ENCODE measurements around the gene VANGL1.
"Not testable (repeated sequence)": the region's sequence is repeated elsewhere in the genome, so short reads cannot be mapped to it uniquely, and the experiment has no call there.

VANGL1 gene

DNA sequence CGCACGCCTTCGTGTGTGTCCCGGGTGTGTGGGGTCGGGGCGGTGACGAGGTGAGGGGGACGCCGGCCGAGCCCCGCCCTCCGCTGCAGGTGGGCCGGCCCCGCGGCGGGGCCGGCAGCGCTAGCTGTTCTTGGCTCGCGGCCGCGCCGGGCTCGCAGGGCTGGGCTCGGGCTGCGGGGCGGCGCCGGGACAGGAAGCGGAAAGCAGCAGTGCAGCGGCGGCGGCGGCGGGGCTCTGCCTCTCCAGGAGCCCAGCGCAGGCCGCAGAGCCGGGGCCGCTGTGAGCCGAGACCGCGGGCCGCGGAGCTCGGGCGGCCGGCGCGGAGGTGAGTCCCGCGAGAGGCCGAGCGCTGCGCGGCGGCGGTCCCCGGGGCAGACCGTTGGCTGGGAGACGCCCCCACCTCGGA is at the start of gene VANGL1:
Gene VANGL1 (plus strand): TSS at position 209 of the 406 bp plus-strand sequence. CDS start 9,444 bp downstream, outside the sequence.
- DNase-seq, result no peak

DNA sequence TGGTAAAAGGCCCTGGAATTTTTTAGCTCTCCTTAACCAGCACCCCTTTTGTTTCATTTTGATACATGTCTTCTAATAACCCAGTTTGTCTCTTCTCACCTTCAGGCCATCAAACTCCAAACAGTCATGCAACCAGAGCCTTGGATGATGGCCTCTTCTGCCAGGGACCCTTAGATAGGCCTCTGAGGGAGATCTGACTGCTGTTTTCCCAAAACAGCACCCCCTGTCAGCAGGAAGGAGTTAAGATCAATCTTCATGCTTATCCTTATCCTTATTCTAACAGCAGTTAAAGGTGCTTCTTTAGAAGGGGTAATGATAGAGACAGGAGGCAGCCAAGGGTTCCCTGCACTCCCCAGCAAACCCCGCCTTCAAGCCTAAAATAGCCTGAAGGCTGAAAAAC is 49.5 kb upstream of the VANGL1 start:
- no peak for DNase-seq

DNA sequence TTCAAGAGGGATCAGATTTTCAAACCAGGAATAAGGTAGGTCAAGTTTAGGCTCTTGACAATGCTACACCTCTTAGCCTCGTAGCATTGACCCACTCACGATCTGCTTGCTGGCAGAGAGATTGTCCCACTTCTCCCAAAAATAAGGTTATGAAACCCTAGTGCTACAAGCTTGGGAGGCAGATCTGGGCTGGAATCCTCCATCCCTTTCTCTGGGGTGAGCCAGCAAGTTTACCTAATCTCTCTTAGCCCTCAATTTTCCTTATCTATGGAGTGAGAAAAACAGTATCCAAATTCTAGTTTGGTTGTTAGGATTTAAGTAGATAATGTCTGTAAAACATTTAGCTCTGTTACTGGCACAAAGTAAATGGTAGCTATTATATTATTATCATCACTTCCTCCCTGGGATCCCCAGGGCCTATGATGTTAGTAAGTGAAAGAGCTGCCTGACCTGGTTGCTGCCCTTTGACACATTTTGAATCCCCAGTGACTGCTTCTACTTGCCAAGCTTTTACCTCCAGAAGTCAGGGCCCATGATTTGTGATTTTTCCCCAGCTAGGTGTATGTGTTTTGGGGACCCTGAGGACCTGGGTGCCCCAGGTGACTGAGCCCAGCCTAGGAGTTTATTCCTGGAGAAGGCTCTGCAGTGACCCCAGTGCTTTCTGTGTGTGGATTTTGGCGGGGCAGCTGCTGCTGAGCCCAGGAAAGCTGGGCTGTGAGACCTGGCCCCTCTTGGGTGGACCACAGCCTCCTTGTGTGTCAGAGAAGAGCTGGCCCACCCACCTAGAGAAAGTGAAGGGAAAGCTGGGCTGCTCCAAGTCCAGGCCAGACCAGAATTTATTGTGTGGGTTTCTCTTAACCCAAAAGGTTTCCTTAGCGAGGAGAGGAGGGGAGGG is 48.2 kb upstream of the VANGL1 start:
- no peak for DNase-seq

DNA sequence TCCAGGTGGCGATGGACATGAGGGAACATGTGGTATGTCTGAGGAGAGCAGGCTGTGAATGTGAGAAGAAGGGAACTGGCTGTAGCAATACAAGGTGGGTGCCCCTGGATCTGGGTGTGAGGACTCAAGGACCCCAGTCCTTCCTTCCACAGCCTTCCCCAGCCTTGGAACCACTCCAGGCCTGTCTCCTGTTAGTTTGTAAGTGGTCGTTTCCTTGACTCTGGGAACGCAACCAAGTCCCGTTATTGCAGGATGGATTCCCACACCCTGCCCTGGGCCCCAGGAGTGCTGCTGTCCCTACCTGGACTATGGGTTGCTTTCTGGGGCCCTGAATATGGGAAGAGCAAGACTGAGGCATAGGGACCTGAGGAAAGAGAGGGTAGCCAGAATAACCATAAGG is 47.2 kb upstream of the VANGL1 start:
- no peak for DNase-seq

DNA sequence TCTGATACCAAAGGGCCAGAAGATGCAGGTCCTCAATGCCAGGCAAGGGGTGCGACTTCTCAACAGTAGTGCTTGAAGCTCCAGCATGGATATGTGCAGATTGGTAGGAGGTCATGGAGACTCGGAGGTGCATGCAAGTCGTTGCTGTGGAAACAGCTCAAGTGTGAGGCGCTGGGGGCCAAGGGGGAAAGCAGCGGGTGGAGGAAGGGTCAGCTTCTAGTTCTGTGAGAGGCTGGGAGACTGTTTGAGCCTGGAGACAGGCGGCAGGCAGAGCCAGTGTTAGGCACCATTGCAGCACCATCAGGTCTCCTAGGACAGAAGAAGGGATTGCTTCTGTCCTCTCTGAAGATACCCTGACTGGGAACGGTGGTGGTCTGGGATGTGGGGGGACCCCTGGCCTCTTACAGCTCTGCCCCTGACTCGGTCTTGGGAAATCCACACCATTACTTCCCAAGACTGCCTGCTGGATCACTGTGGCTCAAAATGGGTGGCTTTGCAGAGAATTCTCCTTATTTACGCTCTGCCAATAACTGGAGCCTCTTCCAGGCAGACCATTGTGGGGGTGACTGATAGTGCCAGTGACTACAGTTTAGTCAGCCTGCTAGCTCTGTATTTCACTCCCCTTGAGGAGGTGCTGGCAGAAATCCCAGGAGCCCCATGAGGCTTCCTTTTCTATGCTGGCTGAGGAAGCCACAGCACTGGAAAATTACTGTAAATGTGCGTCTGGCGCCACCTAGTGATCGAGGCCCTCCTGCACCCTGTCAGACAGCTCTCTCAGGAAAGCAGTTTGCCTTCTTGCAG is 46.3 kb upstream of the VANGL1 start:
- peak; percentile 77 for DNase-seq

DNA sequence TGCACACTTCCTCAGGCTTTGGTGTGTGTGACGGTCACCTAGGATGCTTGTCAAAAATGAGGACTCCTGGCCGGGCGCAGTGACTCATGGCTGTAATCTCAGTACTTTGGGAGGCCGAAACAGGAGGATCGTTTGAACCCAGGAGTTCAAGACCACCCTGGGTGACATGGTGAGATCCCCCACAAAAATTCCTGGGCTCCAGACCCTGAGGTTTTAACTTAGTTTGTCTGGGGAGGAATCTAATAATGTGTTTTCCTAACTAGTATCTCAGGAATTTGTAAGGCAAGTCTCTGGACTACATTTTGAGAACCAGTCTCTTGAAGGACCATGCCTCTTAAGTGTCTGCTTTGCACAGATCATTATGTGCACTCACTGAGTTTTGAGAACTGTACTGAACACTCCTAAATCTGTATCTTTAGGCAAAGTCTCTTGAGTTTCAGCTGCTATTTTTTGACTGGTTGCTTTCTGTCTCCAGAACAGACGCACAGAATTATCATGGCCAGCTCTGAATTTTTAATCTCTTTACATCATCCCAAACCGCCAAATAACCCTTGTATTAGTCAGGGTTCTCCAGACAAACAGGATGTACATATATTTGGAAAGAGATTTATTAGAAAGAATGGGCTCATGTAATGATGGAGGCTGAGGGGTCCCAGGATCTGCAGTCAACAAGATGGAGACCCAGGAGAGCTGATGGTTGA is 45.5 kb upstream of the VANGL1 start:
- DNase-seq, result no peak

DNA sequence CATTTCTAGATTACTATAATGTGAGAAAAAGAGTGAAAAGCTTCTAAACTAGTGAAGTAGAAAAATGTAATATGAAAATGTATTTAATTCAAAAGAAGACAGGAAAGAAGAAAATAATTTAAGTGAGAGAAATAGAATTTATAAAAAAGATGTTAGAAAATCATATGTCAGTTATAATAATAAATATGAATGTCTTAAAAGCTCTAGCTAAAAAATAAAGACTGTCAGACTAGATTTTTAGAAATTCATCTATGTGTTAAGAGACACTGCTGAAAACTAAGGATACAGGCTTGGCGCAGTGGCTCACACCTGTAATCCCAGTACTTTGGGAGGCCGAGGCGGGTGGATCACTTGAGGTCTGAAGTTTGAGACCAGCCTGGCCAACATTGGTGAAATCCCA is 37.3 kb upstream of the VANGL1 start:
- no peak for DNase-seq

DNA sequence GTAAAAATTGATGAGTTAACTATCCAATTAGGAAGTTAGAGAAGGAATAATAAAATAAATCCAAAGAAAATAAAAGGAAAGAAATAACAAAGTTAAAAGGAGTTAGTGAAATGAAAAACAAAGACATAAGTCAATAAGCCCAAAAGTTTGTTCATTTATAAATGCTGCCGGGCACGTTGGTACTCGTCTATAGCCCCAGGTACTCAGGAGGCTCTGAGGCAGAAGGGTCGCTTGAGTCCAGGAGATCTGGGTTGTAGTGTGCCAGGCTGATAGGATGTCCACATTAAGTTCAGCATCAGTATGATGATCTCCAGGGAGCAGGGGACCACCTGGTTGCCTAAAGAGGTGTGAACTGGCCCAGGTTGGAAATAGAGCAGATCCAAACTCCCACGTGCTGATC is 35.5 kb upstream of the VANGL1 start:
- no peak for DNase-seq

DNA sequence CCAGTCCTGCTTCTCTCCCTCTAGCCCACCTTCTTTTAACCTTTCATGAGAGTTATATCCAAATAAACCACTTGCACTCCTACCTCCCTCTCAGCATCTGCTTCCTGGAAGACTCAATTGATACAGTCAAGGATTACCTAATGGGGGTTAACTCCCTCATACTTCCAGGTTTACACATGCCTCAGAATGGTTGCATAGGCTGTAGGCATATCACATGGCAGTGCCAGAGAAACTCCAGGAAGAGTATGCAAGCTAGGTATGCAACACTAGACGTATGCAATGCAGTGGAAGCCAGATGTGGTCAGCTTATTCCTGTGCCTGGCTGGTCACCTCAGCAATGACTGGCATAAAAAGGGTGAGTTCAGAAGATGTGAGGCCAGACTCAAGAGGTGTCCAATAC is 32.7 kb upstream of the VANGL1 start:
- DNase-seq, result no peak

DNA sequence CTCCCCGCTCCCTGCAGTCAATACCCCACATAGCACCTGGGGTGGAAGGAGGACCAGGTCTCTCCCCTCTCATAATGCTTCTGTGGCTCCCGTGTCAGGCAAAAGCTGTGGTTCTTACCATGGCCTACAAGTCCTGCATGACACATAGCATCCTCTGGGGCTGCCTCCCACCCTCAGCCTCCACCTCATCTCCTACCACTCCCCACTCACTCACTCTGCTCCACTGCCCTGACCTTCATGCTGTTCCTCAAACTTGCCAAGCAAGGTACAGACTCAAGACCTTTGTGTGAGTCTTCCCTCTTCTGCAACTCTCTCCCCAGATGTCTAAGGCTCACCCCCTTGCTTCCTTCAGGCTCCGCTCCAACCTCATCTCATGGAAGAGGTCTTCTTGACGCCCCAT is 28.0 kb upstream of the VANGL1 start:
- no peak for DNase-seq

DNA sequence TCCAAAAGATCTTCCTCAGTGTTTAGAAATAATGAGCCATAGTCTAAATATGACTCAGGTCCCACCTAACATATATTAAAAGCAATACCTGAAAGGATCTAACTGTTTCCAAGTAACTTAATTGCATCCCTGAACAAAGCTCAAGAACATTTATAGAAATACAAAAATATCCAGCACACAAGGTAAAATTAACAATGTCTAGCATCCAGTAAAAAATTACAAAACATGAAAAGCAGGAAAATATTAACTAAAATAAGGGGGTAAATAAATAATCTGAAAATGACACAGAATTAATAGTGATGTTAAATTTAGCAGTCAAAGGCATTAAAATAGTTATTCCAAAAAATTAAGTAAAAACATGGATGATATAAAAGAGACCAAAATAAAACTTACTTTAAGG is 21.3 kb upstream of the VANGL1 start:
- no peak for DNase-seq

DNA sequence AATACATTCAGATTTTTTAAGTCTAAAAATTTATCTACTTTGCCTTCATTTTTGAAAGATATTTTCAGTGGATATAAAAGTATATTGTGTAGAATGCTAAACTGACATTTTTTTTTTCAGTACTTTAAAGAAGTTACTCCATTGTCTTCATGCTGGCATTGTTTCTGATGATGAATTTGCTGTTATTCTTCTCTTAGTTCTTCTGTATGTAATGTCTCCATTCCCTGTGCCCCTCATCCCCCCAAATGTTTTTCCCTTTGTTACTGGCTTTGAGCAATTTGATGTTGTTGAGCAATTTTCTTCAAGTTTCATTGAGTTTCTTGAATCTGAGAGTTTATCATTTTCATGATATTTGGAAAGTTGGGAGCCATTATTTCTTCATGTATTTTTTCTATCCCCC is 20.8 kb upstream of the VANGL1 start:
- DNase-seq, result no peak

DNA sequence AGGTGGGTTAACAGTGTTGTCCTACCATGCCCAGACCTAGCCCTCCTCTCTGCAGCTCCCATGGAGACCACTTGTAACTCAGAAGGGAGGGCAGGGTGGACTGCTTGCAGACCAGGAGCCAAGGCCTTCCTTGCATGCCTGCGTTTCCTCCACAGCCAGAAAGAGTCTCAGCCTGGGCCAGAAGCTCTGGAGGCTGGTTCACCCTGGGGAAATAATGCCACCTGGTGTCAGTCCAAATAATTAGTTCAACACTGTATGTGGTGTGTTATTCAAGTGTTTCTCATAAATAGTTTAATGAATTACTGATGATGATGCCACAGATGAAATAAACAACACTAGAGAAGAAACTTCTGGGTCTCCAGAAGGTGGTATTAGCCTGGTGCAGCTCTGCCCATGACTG is 16.9 kb upstream of the VANGL1 start:
- no peak for DNase-seq

DNA sequence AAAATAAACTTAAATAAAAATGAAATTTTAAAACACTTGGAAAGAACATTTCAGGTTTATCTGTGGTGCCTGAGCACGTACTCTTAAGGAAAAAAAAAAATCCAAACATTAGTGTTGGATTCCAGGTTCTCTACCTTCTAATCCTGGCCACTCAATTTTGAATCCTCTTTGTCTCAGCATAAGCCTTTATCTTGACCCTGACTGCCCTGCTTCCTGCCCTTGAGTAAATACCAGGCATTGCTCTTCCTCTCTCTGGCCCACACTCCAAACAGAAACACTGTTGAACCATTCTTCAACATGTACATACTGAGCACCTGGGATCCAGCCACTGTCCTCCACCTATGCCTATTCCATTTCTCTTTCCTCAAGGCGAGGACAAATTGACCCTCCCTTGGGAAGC is 11.4 kb upstream of the VANGL1 start:
- no peak for DNase-seq

DNA sequence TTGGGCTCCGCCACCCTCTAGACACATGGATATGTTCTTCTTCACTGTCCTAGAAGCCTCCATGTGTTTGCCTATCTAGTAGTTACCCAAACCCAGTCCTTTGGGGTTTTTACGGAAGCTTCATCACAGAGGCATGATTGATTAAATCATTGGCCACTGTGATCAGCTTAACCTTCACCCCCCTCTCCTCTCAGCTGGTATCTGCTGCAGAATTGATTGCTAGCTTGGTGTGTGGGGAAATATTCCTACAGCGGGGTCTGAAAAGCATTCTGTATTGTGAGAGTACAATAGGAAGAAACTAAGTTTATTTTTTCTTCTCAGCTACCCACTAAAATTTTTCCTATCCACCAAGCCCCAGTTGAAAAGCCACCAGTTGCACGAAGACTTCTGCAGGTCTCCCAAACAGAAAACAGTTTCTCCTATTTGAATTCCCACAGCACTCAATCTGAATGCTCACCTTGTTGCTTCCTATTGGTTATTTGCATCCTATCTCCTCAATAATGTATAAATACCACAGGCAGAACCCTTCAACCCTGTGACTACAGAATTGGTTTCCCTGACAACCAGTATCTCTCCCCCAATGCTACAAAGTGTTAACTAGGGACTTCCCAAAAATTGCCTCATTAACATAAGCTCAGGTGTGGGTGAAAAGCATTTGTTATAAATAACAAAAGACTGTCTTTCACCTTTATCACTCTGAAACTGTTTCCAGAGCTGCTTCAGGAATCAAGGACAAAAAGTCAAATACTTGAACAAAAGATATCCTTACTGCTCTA is 9.3 kb upstream of the VANGL1 start:
- no peak for DNase-seq

DNA sequence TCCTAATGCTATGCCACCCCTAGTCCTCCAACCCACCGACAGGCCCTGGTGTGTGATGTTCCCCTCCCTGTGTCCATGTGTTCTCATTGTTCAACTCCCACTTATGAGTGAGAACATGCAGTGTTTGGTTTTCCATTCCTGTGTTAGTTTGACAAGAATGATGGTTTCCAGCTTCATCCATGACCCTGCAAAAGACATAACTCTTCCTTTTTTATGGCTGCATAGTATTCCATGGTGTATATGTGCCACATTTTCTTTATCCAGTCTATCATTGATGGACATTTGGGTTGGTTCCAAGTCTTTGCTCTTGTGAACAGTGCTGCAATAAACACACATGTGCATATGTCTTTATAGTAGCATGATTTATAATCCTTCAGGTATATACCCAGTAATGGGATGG is 8.2 kb upstream of the VANGL1 start:
- not testable (repeated sequence) for DNase-seq

DNA sequence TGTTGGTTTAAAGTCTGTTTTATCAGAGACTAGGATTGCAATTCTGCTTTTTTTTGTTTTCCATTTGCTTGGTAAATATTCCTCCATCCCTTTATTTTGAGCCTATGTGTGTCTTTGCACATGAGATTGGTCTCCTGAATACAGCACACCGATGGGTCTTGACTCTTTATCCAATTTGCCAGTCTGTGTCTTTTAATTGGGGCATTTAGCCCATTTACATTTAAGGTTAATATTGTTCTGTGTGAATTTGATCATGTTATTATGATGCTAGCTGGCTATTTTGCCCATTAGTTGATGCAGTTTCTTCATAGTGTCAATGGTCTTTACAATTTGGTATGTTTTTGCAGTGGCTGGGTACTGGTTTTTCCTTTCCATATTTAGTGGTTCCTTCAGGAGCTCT is 4.5 kb upstream of the VANGL1 start:
- DNase-seq, result not testable (repeated sequence)

DNA sequence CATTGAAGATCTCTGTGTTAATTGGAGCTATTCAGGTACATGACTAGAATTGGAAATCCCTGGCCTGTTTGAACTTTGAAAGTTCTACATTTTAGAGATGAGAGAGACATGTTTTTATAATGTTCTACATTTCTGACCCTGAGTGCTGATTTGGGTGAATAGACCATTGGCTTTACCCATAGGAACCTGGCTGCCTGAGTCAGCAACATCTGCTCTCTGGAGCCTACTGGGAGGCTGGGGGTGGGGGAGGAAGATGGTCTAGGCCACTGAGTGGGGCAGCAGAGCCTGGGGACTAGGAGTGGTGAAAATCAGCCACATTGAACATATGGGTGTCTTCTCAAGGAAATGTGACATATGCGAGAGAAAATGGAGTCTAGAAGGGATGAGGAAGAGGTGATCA is 1.4 kb upstream of the VANGL1 start:
- no peak for DNase-seq

DNA sequence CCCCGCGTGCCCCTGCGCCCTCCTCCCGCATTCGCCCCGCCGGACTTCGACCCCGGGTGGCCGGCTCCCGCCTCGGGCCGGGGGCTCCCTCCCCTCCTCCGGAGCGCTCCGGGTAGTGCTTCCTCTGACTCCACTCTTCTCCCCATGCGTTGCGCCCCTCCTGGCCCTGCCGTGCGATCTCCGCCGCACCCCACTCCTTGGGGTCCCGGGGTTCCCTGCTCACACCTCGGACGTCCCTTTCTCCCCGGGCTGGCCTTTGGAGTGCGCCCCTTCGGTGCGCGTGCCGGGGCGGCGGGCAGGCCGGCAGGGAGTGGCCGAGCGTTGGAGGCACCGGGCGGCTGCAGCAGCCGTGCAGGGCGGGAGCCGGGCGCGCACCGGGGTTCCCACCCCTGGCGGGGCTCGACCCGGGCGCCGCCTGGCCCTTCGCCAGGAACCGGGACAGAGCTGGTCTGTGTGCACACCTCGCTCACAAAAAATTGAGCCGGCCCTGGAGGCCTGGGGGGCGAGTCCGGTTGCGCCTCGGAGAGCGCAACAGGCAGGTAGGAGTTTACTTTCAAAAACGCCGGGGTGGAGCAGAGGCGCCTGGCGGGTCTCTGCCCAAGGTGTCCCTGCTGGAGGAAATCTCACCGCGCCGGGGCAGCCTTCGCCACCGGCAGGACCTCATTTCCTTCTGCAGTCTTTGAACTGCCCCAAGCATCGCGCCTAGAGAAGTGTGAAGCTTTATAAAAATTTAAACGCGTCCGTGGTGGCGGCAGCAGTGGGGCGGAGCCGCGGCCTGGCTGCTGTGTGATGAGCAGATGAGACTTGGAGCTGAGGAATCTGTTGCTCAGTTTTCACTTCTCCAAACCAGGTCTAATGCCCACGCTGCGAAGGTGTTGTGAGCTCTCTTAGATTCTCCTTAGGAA is 650 bp downstream of the VANGL1 start:
- no peak for DNase-seq

DNA sequence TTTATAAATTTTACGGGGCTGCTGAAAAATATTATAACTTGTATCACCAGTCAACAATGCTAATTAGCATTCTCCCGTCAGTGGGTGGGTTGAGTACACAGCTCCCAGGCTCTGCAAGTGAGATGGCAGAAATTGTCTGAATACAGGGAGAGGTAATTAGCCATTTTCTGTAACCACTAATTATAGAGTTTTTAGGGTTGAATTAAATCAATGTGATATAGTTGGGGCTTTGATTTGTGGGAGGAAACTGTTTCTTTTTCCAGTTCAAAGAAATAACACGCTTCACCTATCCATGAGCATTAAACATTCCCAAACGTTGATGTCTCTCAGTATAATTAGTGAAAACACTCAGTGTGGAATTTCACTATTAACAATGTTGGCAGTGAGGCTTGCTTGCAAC is 1.5 kb downstream of the VANGL1 start:
- no peak for DNase-seq

DNA sequence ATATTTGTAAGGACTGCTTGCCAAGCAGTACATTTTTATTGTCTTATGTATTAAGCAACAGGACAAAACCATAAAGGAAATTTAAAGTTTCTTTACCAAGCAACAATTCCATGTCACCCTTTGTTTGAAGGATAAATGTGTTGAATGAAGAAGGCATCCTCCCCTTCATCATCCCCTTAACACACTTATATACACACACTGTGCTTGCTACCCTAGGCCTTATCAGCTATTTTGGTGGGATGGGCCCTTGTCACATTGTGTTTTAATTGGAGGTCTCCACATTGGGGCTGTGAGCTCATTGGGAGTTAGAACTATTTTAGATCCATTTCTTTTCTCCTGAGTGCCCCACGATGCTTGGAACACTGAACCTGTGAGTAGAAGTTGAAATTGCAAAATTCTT is 1.9 kb downstream of the VANGL1 start:
- no peak for DNase-seq

DNA sequence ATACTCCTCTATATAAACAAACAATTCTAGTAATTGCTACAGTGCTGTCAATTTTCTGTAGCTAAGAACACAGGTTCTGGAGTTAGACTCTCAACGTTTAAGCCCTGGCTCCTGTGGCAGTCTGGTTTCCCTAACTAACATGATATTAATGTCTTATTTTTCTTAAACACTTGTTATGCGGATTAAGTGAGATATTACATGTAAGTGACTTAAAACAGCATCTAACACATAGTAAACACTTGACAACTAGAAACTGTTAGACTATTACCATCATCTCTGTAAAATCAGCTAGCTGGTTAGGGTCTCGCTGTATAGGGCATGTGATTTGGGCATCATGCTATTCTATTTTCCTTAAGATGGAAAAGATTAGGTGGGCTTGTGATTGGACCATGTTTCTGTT is 2.3 kb downstream of the VANGL1 start:
- DNase-seq, result no peak

Measured in amniotic stem cell (primary cell).